ENCODE measurements around the gene CDK8. TPM values are rescaled to one million over a fixed set of nuclear protein-coding genes. Genes with fewer than 3 reads are reported as not detected.

The CDK8 gene
- total and polyA plus RNA-seq, 2 experiments from 2014 or later: 13.6 to 24.0 TPM

GRCh38 chr13:26420282-26420960 lies 166.5 kb downstream of the CDK8 start:
- ATAC-seq (no peak), DNase-seq (ENCODE audit: low spot score) (no peak)
- H3K27me3 Mint-ChIP-seq (ENCODE audit: insufficient read depth, low read depth, poor library complexity): peaks cover 5% of the 10 kb centered on the region
- Histone ChIP-seq H3K4me3 (no peak overlapping the region), H3K4me1 (ENCODE audit: insufficient read depth) (no peaks in the 10 kb centered on the region), H4K20me1 (replicated peaks; ENCODE audit: insufficient read depth) (no peaks in the 10 kb centered on the region), H3K27ac (ENCODE audit: low read depth) (no peak overlapping the region), H2AFZ (0 out of 2 replicates have a peak overlapping the region, but pooled peaks have one; percentile 53), H3K27me3 (ENCODE audit: insufficient read depth) (no peaks in the 10 kb centered on the region), H3K9me2 (ENCODE audit: insufficient read depth) (no peaks in the 10 kb centered on the region), H3K4me2 (no peak overlapping the region), H3K79me2 (replicated peaks; ENCODE audit: insufficient read depth) (no peaks in the 10 kb centered on the region), H3F3A (replicated peaks; ENCODE audit: low read depth) (no peaks in the 10 kb centered on the region), H3K36me3 (ENCODE audit: insufficient read depth) (no peaks in the 10 kb centered on the region)
- no peak overlapping the region for H3K4me3 Mint-ChIP-seq
- no peak for TF ChIP-seq ZNF462 (CRISPR knock-in tag; IDR thresholded peaks at IDR 0.05)
- no peak for TF ChIP-seq REST (IDR thresholded peaks at IDR 0.05; ENCODE audit: unreplicated experiment)
- TF ChIP-seq ETS1 (IDR thresholded peaks at IDR 0.05): no peak
- no peak for TF ChIP-seq ZNF114 (CRISPR knock-in tag; IDR thresholded peaks at IDR 0.05)
- TF ChIP-seq EZH2 (IDR thresholded peaks at IDR 0.05; ENCODE audit: low read depth, unreplicated experiment): no peak
- no peaks in the 10 kb centered on the region for H3K9me3 Mint-ChIP-seq
- no peaks in the 10 kb centered on the region for H3K36me3 Mint-ChIP-seq (ENCODE audit: low read depth)
- no peak overlapping the region for H3K27ac Mint-ChIP-seq
- H3K4me1 Mint-ChIP-seq: peaks cover 8% of the 10 kb centered on the region; the same call in 2 of the 3 replicates

All from GM23338 (cell line).